K562 (cell line): ENCODE measurements around the gene PPIF. TPM values are rescaled to one million over a fixed set of nuclear protein-coding genes. Genes with fewer than 3 reads are reported as not detected.

Experiments
- BRD4 ChIP-seq: fragments of 200-600 bp; sonication (generic); IDR thresholded peaks from 2 replicates; pipeline ENCODE4 v1.6.1; 2017; ENCODE audit warnings: inconsistent platforms
- CEBPZ ChIP-seq: fragments of 150-350 bp; IDR thresholded peaks from 2 replicates; pipeline ENCODE4 v1.6.1; 2014; ENCODE audit warnings: low read depth, mild to moderate bottlenecking, low read length, borderline replicate concordance
- CREM ChIP-seq: IDR thresholded peaks from 2 replicates; pipeline ENCODE4 v1.6.1; 2014; ENCODE audit warnings: antibody characterized with exemption, low read depth
- FOXP1 ChIP-seq: sonication (generic); formaldehyde crosslinking; IDR thresholded peaks from 2 replicates; pipeline ENCODE4 v1.8.0; 2022; ENCODE audit warnings: mild to moderate bottlenecking, missing genetic modification reagents
- HMG20A ChIP-seq: fragments of 450-650 bp; formaldehyde crosslinking; conservative IDR thresholded peaks from 2 replicates; pipeline ENCODE4 v1.4.0; 2020; ENCODE audit warnings: mild to moderate bottlenecking, mixed read lengths
- ILF3 ChIP-seq: fragments of 450-650 bp; IDR thresholded peaks from 2 replicates; pipeline ENCODE4 v1.6.1; 2018; ENCODE audit warnings: antibody characterized with exemption, mild to moderate bottlenecking, moderate library complexity, borderline replicate concordance
- IRF2 ChIP-seq: sonication (generic); formaldehyde crosslinking; IDR thresholded peaks from 2 replicates; pipeline ENCODE4 v1.8.1; 2022; ENCODE audit warnings: mild to moderate bottlenecking, missing genetic modification reagents
- MBD2 ChIP-seq: sonication (generic); IDR thresholded peaks from 2 replicates; pipeline ENCODE4 v1.6.1; 2016; ENCODE audit warnings: low read depth, borderline replicate concordance
- MXD1 ChIP-seq: fragments of 250-450 bp; sonication (Bioruptor Pico); IDR thresholded peaks from 2 replicates; pipeline ENCODE4 v1.8.0; 2021; ENCODE audit warnings: borderline replicate concordance, mild to moderate bottlenecking, moderate library complexity; ENCODE audit not compliant: poor library complexity, severe bottlenecking
- NR3C1 ChIP-seq: sonication (generic); formaldehyde crosslinking; IDR thresholded peaks from 2 replicates; pipeline ENCODE4 v1.8.1; 2022; ENCODE audit warnings: missing genetic modification reagents
- NRF1 ChIP-seq, 2 experiments: fragments of 450-650 bp; IDR thresholded peaks in 1 of 2; conservative IDR thresholded peaks in 1 of 2; 2 replicates each; pipeline ENCODE4 v1.6.1; 2014; ENCODE audit warnings: mild to moderate bottlenecking in 2 of 2
- RAD51 ChIP-seq: fragments of 450-650 bp; IDR thresholded peaks from 2 replicates; pipeline ENCODE4 v1.7.1; 2016; ENCODE audit warnings: low read depth, mild to moderate bottlenecking, borderline replicate concordance
- SLC30A9 ChIP-seq: fragments of 250-450 bp; sonication (Bioruptor Pico); IDR thresholded peaks from 2 replicates; pipeline ENCODE4 v1.8.0; 2022; ENCODE audit warnings: mild to moderate bottlenecking, moderate library complexity
- U2AF1 ChIP-seq: fragments of 200-400 bp; formaldehyde crosslinking; optimal IDR thresholded peaks from 2 replicates; pipeline ENCODE3; 2017; ENCODE audit warnings: mild to moderate bottlenecking, low read depth, low read length, moderate library complexity
- ZBTB9 ChIP-seq: fragments of 450-650 bp; formaldehyde crosslinking; IDR thresholded peaks from 2 replicates; pipeline ENCODE4 v1.4.0; 2020; ENCODE audit warnings: mild to moderate bottlenecking, moderate library complexity
- ZFP1 ChIP-seq: fragments of 450-650 bp; formaldehyde crosslinking; IDR thresholded peaks from 2 replicates; pipeline ENCODE4 v1.4.0; 2020; ENCODE audit warnings: mild to moderate bottlenecking, mixed read lengths
- ZNF232 ChIP-seq: sonication (generic); formaldehyde crosslinking; IDR thresholded peaks from 2 replicates; pipeline ENCODE4 v1.8.0; 2022; ENCODE audit warnings: mild to moderate bottlenecking, missing genetic modification reagents
- ZNF655 ChIP-seq: fragments of 250-450 bp; sonication (Bioruptor Pico); IDR thresholded peaks from 2 replicates; pipeline ENCODE4 v1.5.0; 2021
- ZNF785 ChIP-seq: fragments of 250-450 bp; sonication (Bioruptor Pico); IDR thresholded peaks from 2 replicates; pipeline ENCODE4 v1.4.0; 2020; ENCODE audit warnings: mild to moderate bottlenecking
- polyA plus RNA-seq, 8 experiments: library from polyadenylated mRNA; depleted of rRNA in 4 of 8; stranded (reverse) in 5 of 8; unstranded in 3 of 8; fragments of >200 nt; fragmentation: Nextera tagmentation in 2 of 8; fragmentation: Illumina TruSeq in 1 of 8; extraction: Ambion mirVana in 2 of 8; extraction: Trizol in 1 of 8; gene quantifications; 2 replicates each; pipeline versions ENCODE4 v1.2.1 to v1.2.3, GENCODE V29; 2011 to 2014; ENCODE audit warnings: inconsistent platforms in 1 of 8, missing spikeins in 1 of 8
- total RNA-seq, 7 experiments: library from RNA; depleted of rRNA in 6 of 7; stranded (reverse); fragments of >200 nt in 6 of 7; fragmentation: Illumina TruSeq in 2 of 7; extraction: Trizol in 2 of 7; gene quantifications; 2 replicates each; pipeline versions ENCODE4 v1.2.1 to v1.2.3, GENCODE V29; 2011 to 2021; ENCODE audit warnings: low replicate concordance in 1 of 7
- TF ChIP-seq, protein P1 (sequence below): fragments of 250-450 bp; sonication (Bioruptor Pico); IDR thresholded peaks from 2 replicates; pipeline ENCODE4 v1.4.0; 2020; ENCODE audit warnings: mild to moderate bottlenecking

PPIF gene
- total and polyA plus RNA-seq, 9 of the 15 experiments (the other 6 are each of a cell fraction or from before 2014, with no cell fraction given), result 40.9 to 287 (median 117) TPM

DNA sequence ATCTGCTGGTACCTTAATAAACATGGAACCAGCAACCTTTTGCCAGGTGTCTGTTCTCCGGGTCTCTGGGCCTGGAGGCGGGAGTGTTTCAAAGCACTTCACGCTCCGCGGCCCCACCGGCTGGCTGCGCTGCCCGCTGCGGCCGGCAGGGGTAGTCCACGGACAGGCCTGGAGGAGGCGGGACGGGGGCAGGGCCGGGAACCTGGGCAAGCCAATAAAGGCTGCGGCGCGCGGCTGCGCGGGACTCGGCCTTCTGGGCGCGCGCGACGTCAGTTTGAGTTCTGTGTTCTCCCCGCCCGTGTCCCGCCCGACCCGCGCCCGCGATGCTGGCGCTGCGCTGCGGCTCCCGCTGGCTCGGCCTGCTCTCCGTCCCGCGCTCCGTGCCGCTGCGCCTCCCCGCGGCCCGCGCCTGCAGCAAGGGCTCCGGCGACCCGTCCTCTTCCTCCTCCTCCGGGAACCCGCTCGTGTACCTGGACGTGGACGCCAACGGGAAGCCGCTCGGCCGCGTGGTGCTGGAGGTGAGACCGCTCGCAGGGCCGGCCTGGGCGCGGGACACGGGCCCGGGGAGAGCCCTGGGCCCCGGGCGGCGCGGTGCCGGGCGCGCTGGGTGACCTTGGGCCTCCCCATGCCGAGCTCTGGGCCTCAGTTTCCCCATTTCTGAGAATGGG is at the start of gene PPIF (continued):
- TF ChIP-seq CEBPZ (no peak), IRF2 (CRISPR knock-in tag) (0 out of 2 replicates have a peak, but pooled peaks have one; percentile 4), MBD2 (peak; percentile 57; the same call in 1 of the 2 replicates), U2AF1 (peak; percentile 94), RAD51 (no peak), MXD1 (no peak), ZFP1 (CRISPR knock-in tag) (peak; percentile 42; the same call in 1 of the 2 replicates), ZNF655 (no peak), NR3C1 (CRISPR knock-in tag) (0 out of 2 replicates have a peak, but pooled peaks have one; percentile 64), CREM (peak; percentile 85), ZNF232 (CRISPR knock-in tag) (no peak), NRF1 (conservative IDR thresholded peaks at IDR 0.05 in 1 of 2, IDR thresholded peaks at IDR 0.05 in 1 of 2) (peak; percentile 94 to 95), ZNF785 (CRISPR knock-in tag) (no peak), ILF3 (no peak; the same call in 1 of the 2 replicates), SLC30A9 (0 out of 2 replicates have a peak, but pooled peaks have one; percentile 20), ZBTB9 (CRISPR knock-in tag) (no peak), HMG20A (CRISPR knock-in tag) (0 out of 2 replicates have a peak, but pooled peaks have one; percentile 25), FOXP1 (CRISPR knock-in tag) (no peak), BRD4 (peak; percentile 94)
- TF ChIP-seq, protein P1, sequence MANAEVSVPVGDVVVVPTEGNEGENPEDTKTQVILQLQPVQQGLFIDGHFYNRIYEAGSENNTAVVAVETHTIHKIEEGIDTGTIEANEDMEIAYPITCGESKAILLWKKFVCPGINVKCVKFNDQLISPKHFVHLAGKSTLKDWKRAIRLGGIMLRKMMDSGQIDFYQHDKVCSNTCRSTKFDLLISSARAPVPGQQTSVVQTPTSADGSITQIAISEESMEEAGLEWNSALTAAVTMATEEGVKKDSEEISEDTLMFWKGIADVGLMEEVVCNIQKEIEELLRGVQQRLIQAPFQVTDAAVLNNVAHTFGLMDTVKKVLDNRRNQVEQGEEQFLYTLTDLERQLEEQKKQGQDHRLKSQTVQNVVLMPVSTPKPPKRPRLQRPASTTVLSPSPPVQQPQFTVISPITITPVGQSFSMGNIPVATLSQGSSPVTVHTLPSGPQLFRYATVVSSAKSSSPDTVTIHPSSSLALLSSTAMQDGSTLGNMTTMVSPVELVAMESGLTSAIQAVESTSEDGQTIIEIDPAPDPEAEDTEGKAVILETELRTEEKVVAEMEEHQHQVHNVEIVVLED (CRISPR knock-in tag), result 0 out of 2 replicates have a peak, but pooled peaks have one; percentile 37
